ENCODE data around the gene SLC47A2. TPM values are rescaled to one million over a fixed set of nuclear protein-coding genes. Genes with fewer than 3 reads are reported as not detected.

Gene SLC47A2
- total and polyA plus RNA-seq, 4 donors, result 0.10 TPM; not detected in 3

- peaks cover 0 to 6% of the 10 kb centered on the region in 2 donors for H3K4me1 ChIP-seq (ENCODE audit: control insufficient read depth in 1 of 2, insufficient read depth in 2 of 2, low read length in 2 of 2)
- DNase-seq (no peak), ATAC-seq (ENCODE audit: low FRiP score) (no peak)
- H3K27ac ChIP-seq (ENCODE audit: low read depth in 1 of 2, low read length in 2 of 2), result peak overlapping the region in 1 of 2 donors; percentile 74
- intact Hi-C loops (cut with DNase I), result loop anchor here in 1 of 2 donors (10.0 kb wide), 1 partner anchor 295 kb away; the partner anchor contains the start of gene B9D1
- no peak overlapping the region for H3K4me3 ChIP-seq (ENCODE audit: low read length in 2 of 2)
- H3K27me3 ChIP-seq (ENCODE audit: control insufficient read depth in 1 of 2, insufficient read depth in 2 of 2, low read length in 1 of 2), result peaks cover 0 to 2% of the 10 kb centered on the region in 2 donors
- peaks cover 3 to 14% of the 10 kb centered on the region in 2 donors for H3K36me3 ChIP-seq (ENCODE audit: control insufficient read depth in 1 of 2, insufficient read depth in 2 of 2, low read length in 1 of 2)
- 32 to 35% methylated on average over 7 of the region's 7 CpGs for WGBS, 2 donors
- no peaks in the 10 kb centered on the region for H3K9me3 ChIP-seq (ENCODE audit: control insufficient read depth, low read length)
These were observed 56.8 kb downstream of the SLC47A2 start for GRCh38 chr17:19659366-19660177.

- Histone ChIP-seq H3K9me3 (ENCODE audit: control insufficient read depth, low read length) (no peaks in the 10 kb centered on the region), H3K4me3 (ENCODE audit: low read length in 2 of 2) (no peak overlapping the region), H3K27ac (ENCODE audit: low read depth in 1 of 2, low read length in 2 of 2) (peak overlapping the region in 1 of 2 donors; percentile 54), H3K27me3 (ENCODE audit: control insufficient read depth in 1 of 2, insufficient read depth in 2 of 2, low read length in 1 of 2) (peaks cover 0 to under 1% of the 10 kb centered on the region in 2 donors), H3K36me3 (ENCODE audit: control insufficient read depth in 1 of 2, insufficient read depth in 2 of 2, low read length in 1 of 2) (peaks cover 0 to 6% of the 10 kb centered on the region in 2 donors), H3K4me1 (ENCODE audit: control insufficient read depth in 1 of 2, insufficient read depth in 2 of 2, low read length in 2 of 2) (peaks cover 0 to 4% of the 10 kb centered on the region in 2 donors)
- ATAC-seq (ENCODE audit: low FRiP score) (no peak), DNase-seq (no peak)
- 50 to 59% methylated on average over 4 of the region's 4 CpGs for WGBS, 2 donors
- intact Hi-C loops (cut with DNase I), result no loop called here
These were observed 59.4 kb downstream of the SLC47A2 start for GRCh38 chr17:19656851-19657581.

- Histone ChIP-seq H3K27ac (ENCODE audit: low read depth in 1 of 2, low read length in 2 of 2) (no peak overlapping the region), H3K4me1 (ENCODE audit: control insufficient read depth in 1 of 2, insufficient read depth in 2 of 2, low read length in 2 of 2) (peaks cover 4% of the 10 kb centered on the region in 2 donors), H3K36me3 (ENCODE audit: control insufficient read depth in 1 of 2, insufficient read depth in 2 of 2, low read length in 1 of 2) (peaks cover 0 to 6% of the 10 kb centered on the region in 2 donors), H3K4me3 (ENCODE audit: low read length in 2 of 2) (no peak overlapping the region), H3K27me3 (ENCODE audit: control insufficient read depth in 1 of 2, insufficient read depth in 2 of 2, low read length in 1 of 2) (no peaks in the 10 kb centered on the region), H3K9me3 (ENCODE audit: control insufficient read depth, low read length) (no peaks in the 10 kb centered on the region)
- DNase-seq (no peak), ATAC-seq (ENCODE audit: low FRiP score) (no peak)
- WGBS, 2 donors, result 94 to 96% methylated on average over 4 of the region's 4 CpGs
- intact Hi-C loops (cut with DNase I), result no loop called here
These were observed 60.0 kb downstream of the SLC47A2 start for GRCh38 chr17:19656336-19656735.

- Histone ChIP-seq H3K4me1 (ENCODE audit: control insufficient read depth in 1 of 2, insufficient read depth in 2 of 2, low read length in 2 of 2) (peaks cover 4 to 6% of the 10 kb centered on the region in 2 donors), H3K9me3 (ENCODE audit: control insufficient read depth, low read length) (no peaks in the 10 kb centered on the region), H3K36me3 (ENCODE audit: control insufficient read depth in 1 of 2, insufficient read depth in 2 of 2, low read length in 1 of 2) (peaks cover 0 to 2% of the 10 kb centered on the region in 2 donors), H3K4me3 (ENCODE audit: low read length in 2 of 2) (no peak overlapping the region), H3K27me3 (ENCODE audit: control insufficient read depth in 1 of 2, insufficient read depth in 2 of 2, low read length in 1 of 2) (no peaks in the 10 kb centered on the region), H3K27ac (ENCODE audit: low read depth in 1 of 2, low read length in 2 of 2) (no peak overlapping the region)
- WGBS, 2 donors, result 95 to 99% methylated on average over 4 of the region's 4 CpGs
- no peak for DNase-seq
- ATAC-seq (ENCODE audit: low FRiP score), result no peak
- intact Hi-C loops (cut with DNase I), result no loop called here
These were observed 61.5 kb downstream of the SLC47A2 start for GRCh38 chr17:19654896-19655295.

GRCh38 chr17:19654342-19654886, 62.0 kb downstream of the SLC47A2 start:
- H3K36me3 ChIP-seq (ENCODE audit: control insufficient read depth in 1 of 2, insufficient read depth in 2 of 2, low read length in 1 of 2), result peaks cover 0 to 2% of the 10 kb centered on the region in 2 donors
- no peak overlapping the region for H3K27ac ChIP-seq (ENCODE audit: low read depth in 1 of 2, low read length in 2 of 2)
- DNase-seq (no peak), ATAC-seq (ENCODE audit: low FRiP score) (no peak)
- H3K27me3 ChIP-seq (ENCODE audit: control insufficient read depth in 1 of 2, insufficient read depth in 2 of 2, low read length in 1 of 2), result no peaks in the 10 kb centered on the region
- 98% methylated on average over 29 to 30 of the region's 30 CpGs for WGBS, 2 donors
- peaks cover 0 to 6% of the 10 kb centered on the region in 2 donors for H3K4me1 ChIP-seq (ENCODE audit: control insufficient read depth in 1 of 2, insufficient read depth in 2 of 2, low read length in 2 of 2)
- intact Hi-C loops (cut with DNase I), result no loop called here
- no peaks in the 10 kb centered on the region for H3K9me3 ChIP-seq (ENCODE audit: control insufficient read depth, low read length)
- H3K4me3 ChIP-seq (ENCODE audit: low read length in 2 of 2), result no peak overlapping the region

- peaks cover 0 to 6% of the 10 kb centered on the region in 2 donors for H3K4me1 ChIP-seq (ENCODE audit: control insufficient read depth in 1 of 2, insufficient read depth in 2 of 2, low read length in 2 of 2)
- H3K9me3 ChIP-seq (ENCODE audit: control insufficient read depth, low read length), result no peaks in the 10 kb centered on the region
- ATAC-seq (ENCODE audit: low FRiP score) (no peak), DNase-seq (no peak)
- WGBS, 2 donors, result 6 to 7% methylated on average over 3 of the region's 3 CpGs
- peak overlapping the region in 1 of 2 donors; percentile 62 for H3K27ac ChIP-seq (ENCODE audit: low read depth in 1 of 2, low read length in 2 of 2)
- H3K27me3 ChIP-seq (ENCODE audit: control insufficient read depth in 1 of 2, insufficient read depth in 2 of 2, low read length in 1 of 2), result no peaks in the 10 kb centered on the region
- intact Hi-C loops (cut with DNase I), result no loop called here
- no peak overlapping the region for H3K4me3 ChIP-seq (ENCODE audit: low read length in 2 of 2)
- peaks cover 0 to 2% of the 10 kb centered on the region in 2 donors for H3K36me3 ChIP-seq (ENCODE audit: control insufficient read depth in 1 of 2, insufficient read depth in 2 of 2, low read length in 1 of 2)
These were observed 63.8 kb downstream of the SLC47A2 start for GRCh38 chr17:19652595-19652994.

GRCh38 chr17:19651451-19652238, 64.7 kb downstream of the SLC47A2 start:
- Histone ChIP-seq H3K27me3 (ENCODE audit: control insufficient read depth in 1 of 2, insufficient read depth in 2 of 2, low read length in 1 of 2) (no peaks in the 10 kb centered on the region), H3K36me3 (ENCODE audit: control insufficient read depth in 1 of 2, insufficient read depth in 2 of 2, low read length in 1 of 2) (peaks cover 0 to 2% of the 10 kb centered on the region in 2 donors), H3K27ac (ENCODE audit: low read depth in 1 of 2, low read length in 2 of 2) (peak overlapping the region; percentile 28 to 62), H3K4me1 (ENCODE audit: control insufficient read depth in 1 of 2, insufficient read depth in 2 of 2, low read length in 2 of 2) (peaks cover 0 to 13% of the 10 kb centered on the region in 2 donors), H3K4me3 (ENCODE audit: low read length in 2 of 2) (peak overlapping the region in 1 of 2 donors; percentile 23), H3K9me3 (ENCODE audit: control insufficient read depth, low read length) (no peaks in the 10 kb centered on the region)
- ATAC-seq (ENCODE audit: low FRiP score) (no peak), DNase-seq (no peak)
- 75 to 81% methylated on average over 5 of the region's 5 CpGs for WGBS, 2 donors
- intact Hi-C loops (cut with DNase I), result no loop called here

GRCh38 chr17:19650826-19651225, 65.6 kb downstream of the SLC47A2 start:
- ATAC-seq (ENCODE audit: low FRiP score), result no peak
- Histone ChIP-seq H3K4me3 (ENCODE audit: low read length in 2 of 2) (peak overlapping the region in 1 of 2 donors; percentile 56), H3K27ac (ENCODE audit: low read depth in 1 of 2, low read length in 2 of 2) (no peak overlapping the region), H3K27me3 (ENCODE audit: control insufficient read depth in 1 of 2, insufficient read depth in 2 of 2, low read length in 1 of 2) (no peaks in the 10 kb centered on the region), H3K9me3 (ENCODE audit: control insufficient read depth, low read length) (no peaks in the 10 kb centered on the region), H3K36me3 (ENCODE audit: control insufficient read depth in 1 of 2, insufficient read depth in 2 of 2, low read length in 1 of 2) (no peaks in the 10 kb centered on the region), H3K4me1 (ENCODE audit: control insufficient read depth in 1 of 2, insufficient read depth in 2 of 2, low read length in 2 of 2) (peaks cover 0 to 16% of the 10 kb centered on the region in 2 donors)
- intact Hi-C loops (cut with DNase I), result no loop called here
- 84 to 91% methylated on average over 1 of the region's 1 CpG for WGBS, 2 donors
- DNase-seq, result no peak

Measured in aorta (tissue), 5 donors.